Astrocyte (in vitro differentiated cells and primary cell): Measurements from ENCODE around the gene PLG. TPM values are rescaled to one million over a fixed set of nuclear protein-coding genes. Genes with fewer than 3 reads are reported as not detected.

ENCODE experiments used
- total RNA-seq: library from RNA; stranded (reverse); gene quantifications from 2 replicates; pipeline ENCODE4 v1.2.1, GENCODE V29; 2021

Gene PLG
- total RNA-seq, 1 donor from 2014 or later, result 0.16 TPM

Other genes starting within 250 kb of the PLG start
- gene LPA, start 38.0 kb upstream of the PLG start, total RNA-seq, result not detected in 2 replicates